Measurements from ENCODE around the gene PPP1R12C.

Gene PPP1R12C

DNA sequence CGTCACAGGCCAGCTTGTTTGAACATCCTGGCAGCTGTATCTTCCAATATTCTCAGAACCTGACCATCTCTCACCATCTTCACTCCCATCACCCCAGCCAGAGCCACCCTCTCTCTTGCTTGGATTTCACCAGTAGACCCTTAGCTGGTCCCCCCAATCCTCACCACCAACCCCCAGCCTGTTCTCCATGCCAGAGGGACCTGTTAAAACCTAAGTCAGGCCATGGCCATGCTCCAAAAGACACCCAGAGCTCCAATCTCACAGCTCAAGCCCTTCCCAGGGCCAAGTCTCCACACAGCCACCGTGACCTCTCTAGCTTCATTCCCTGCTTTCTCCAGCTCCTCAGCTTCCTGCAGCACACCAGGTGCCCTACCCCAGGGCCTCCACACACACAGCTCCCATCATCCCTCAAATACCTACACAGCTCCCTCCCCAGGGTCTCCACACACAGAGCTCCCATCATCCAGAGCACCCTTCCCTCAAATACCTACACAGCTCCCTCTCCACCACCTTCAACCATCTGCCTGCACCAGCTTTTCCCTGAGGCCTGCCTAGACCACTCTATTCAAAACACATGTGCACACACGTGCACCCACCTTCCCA is 28.0 kb downstream of the PPP1R12C start:
- DNase-seq (ENCODE audit: low spot score) = no peak

DNA sequence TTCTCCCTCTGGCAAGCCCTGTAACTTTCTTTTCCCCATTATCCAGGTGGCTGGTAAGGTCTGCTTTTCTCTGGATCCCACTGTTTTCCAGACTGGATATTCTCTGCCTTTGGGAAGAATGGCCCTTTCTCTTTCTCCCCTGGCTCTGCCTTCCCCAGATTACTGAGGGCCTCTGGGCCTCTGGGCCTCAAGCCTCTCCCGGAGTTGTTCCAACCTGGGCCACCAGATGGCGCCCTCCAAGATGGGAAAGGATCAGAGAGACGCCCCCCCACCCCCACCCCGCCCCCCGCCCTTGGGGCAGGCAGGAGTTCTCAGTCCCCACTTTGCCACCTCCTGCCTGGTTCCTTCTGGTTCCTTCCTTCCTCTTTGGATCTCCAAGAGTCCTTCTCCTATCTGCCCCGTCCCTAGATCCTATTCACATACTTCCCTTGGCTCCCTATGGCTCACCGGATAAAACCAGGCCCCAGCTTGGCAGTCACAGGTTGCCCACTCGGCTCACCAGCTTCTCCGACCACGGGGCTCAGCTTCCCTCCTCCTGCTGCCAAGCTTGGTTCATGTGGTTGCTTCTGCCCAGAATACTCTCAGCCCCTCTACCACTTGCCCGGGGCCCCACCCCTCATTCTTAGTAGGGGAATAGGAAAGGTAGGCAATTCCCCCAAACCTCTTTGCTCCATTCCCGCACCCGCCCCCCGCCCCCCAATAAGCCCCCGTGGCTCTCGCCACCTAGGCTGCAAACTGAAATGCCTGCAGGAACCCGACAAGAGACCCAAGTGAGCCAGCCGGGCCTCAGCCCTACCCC is 28.7 kb downstream of the PPP1R12C start:
- peak; percentile 62 for DNase-seq (ENCODE audit: low spot score)

DNA sequence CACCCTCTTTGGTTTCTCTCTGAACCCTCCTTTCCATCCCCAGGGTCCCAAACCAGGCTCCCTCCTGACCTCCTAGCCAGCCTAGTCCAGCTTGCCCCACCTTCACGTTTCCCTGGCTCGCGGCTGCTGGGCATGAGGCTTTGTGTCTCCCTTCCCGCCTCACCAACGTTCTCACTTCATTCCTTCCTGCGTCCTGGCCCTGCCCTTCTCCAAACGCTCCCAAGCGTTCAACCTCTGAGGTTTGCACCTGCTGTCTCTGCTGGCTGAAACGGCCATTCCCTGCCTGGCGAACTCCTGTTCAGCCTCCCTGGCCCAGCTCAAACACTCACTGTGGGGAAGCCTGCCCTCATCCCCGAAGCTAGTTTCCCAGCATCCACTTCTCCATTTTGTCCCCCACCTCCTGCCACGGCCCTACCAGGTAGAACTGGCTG is 29.4 kb downstream of the PPP1R12C start:
- DNase-seq (ENCODE audit: low spot score) = no peak

DNA sequence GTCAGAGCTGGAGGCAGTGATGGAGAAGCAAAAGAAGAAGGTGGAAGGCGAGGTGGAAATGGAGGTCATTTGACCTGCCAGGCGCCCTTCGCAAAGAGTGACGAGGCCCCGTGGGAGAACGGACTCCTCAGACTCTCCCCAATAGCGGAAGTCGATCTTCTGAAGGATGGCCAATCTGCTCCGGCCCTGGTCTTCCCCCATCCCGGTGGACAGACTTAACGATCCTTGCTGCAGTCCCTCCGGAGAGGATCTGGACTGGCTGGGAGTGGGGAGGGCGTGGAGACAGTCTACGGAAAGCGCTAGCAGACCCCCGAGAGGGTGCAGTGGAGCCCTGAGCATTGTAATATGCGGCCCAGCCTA is 29.9 kb downstream of the PPP1R12C start:
- DNase-seq (ENCODE audit: low spot score) = peak; percentile 32

DNA sequence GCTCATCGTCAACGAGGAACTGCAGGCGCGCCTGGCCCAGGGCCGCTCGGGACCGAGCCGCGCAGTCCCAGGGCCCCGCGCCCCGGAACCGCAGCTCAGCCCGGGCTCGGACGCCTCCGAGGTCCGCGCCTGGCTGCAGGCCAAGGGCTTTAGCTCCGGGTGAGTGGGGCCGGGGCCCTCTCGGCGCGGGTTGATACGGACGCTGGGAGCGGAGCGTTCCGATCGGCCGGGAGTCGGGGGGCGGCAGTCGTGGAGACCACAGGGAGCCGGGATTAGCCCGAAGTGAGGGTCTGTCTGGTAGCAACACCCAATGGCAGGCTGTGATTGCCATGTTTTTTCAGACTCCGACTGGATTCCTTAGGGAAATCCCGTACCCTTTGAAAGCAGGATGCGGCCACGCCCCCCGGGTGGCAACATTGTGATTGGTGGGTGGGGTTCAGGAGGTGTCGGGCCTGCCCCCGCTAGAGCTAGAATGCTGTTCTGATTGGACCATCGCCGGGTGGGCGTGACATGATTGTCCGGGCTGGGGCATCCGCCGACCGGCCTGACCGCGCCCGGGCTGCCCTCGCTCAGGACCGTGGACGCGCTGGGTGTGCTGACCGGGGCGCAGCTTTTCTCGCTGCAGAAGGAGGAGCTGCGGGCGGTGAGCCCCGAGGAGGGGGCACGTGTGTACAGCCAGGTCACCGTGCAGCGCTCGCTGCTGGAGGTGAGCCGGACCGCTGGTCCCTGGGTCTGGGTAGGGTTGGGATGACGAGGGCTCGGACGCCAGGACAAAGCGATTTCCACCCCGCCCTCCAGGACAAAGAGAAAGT is 30.5 kb downstream of the PPP1R12C start:
- peak; percentile 96 for DNase-seq (ENCODE audit: low spot score)

GRCh38 chr19:55085923-55086715 is 31.3 kb downstream of the PPP1R12C start:
- no peak for DNase-seq (ENCODE audit: low spot score)

DNA sequence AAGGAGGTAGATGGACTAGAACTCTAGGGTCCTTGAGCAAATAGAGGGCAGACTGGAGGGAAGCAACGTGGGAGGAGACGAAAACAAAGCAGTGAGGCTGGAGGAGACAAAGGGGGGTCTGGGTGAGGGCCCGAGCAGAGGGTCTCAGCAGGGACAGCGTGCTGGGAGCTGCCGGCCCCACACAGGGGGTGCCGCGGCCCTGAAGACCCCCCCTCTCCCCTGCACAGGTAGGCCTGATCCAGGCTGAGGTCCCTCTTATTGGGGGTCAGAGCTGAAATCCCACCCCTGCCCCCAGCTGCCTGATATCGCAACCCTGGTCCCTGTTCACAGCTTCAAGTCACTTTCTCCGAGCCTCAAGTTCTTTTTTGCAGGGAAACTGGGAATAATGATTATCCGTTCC is 33.0 kb downstream of the PPP1R12C start:
- no peak for DNase-seq (ENCODE audit: low spot score)

- no peak for DNase-seq (ENCODE audit: low spot score)
These were observed 34.2 kb downstream of the PPP1R12C start for GRCh38 chr19:55083004-55083850.

- DNase-seq (ENCODE audit: low spot score) = no peak
These were observed 35.2 kb downstream of the PPP1R12C start for GRCh38 chr19:55082020-55082851.

DNA sequence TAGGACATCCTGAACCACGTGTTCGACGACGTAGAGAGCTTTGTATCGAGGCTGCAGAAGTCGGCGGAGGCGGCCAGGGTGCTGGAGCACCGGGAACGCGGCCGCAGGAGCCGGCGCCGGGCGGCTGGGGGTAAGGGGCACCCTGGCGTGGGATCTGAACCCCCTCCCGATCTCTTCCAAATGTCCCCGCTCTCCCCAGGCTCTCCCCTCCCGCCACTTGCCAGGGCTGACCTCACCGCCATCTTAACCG is 35.7 kb downstream of the PPP1R12C start:
- no peak for DNase-seq (ENCODE audit: low spot score)

- no peak for DNase-seq (ENCODE audit: low spot score)
These were observed 36.3 kb downstream of the PPP1R12C start for GRCh38 chr19:55080968-55081769.

DNA sequence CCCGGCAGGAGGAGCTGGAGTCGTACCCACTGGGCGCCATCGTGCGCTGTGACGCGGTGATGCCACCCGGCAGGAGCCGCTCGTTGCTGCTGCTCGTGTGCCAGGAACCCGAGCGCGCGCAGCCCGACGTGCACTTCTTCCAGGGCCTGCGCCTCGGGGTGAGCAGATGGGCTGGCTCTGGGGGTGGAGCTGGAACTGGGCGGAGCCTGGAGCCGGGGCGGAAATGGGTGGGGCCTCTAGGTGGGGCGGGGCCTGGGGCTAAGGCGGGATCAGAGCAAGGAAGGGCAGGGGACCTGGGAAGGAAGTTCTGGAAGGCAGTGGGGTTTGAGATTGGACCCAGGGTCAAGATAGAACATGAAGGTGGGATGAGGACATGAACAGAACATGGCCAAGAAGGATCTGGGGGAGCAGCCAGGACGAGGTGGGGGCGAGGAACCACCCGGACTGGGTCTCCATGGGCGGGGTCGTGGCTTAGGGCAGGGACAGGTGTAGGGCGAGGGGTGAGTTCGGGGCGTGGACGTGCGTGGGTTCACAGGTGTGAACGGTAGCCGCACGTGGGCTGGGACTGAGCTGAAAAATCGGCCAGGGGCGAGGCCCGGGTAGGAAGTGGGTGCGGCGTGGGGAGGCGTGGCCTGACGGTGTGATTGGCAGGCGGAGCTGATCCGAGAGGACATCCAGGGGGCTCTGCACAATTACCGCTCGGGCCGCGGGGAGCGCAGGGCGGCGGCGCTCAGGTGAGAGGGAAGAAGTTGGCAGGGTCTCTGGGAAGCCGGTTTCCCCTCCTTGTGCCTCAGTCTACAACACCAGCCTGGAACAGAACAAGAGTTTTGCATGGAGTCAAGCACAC is 37.1 kb downstream of the PPP1R12C start:
- no peak for DNase-seq (ENCODE audit: low spot score)

GRCh38 chr19:55079400-55080038 is 37.9 kb downstream of the PPP1R12C start:
- no peak for DNase-seq (ENCODE audit: low spot score)

- DNase-seq (ENCODE audit: low spot score) = no peak
These were observed 38.4 kb downstream of the PPP1R12C start for GRCh38 chr19:55078996-55079395.

DNA sequence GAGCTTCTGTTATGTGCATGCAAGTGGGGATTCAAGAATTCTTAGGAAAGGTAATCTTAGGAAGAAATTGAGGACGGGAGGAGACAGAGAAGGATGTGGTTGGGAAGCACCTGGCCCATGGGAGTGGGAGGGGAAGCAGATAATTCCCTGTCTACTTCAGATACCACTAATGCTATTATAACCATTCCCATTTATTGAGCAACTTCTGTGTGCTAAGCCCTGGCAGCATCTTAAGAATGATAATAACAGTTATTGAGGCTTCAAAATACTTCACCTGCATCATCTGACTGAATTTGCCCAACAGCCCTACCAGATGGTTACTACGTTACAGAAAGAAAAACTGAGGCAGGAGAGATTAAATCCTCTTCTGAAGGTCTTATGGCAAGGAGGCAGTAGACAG is 40.3 kb downstream of the PPP1R12C start:
- DNase-seq (ENCODE audit: low spot score) = no peak

DNA sequence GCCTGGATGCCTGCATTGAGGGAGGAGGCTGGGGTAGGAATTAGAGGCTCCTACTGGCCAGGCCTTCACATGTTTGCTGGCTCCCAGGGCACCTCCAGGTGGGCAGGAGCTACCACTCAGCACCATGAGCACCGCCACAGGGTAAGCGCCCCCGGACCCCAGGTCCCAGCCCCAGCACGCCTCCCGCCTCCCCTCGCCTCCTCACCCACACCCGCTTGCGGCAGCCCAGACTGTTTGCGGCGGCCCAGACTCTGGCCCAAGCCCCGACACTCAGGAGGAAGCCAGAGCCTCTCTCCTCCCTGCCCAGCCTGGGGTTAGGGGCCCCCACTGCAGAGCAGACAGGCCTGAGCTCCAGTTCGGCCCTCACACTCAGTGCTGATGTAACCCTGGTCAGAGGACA is 41.1 kb downstream of the PPP1R12C start:
- DNase-seq (ENCODE audit: low spot score) = no peak

DNA sequence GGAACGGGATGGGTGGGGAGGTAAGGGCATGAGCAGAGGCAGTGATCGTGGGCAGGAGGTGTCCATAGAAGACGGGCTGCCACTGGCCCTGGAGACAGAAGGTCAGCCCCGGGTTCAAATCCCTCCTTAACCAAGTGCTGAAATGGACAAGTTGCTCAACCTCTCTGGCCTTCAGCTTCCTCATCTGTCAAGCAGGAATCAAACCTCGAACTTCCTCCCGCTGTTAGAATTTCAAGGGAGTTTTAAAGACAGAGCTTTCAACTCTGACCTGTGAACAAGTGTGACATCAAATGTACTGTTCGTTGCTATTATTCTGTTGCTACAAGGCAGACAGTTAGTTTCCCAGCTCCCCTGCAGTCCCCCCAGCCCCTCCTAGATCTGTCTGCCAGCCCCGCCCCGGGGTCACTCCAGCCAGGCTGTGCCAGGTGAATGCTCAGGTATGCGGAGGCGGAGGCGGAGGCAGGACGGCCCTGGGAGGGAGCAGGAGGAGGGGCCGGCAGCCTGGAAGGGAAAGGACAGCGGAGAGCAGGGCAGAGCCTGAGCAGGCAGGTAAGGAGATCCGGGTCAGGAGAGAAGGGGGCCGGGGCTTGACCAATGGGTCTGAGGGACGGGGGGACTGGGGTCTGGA is 42.0 kb downstream of the PPP1R12C start, which contains the start of gene EPS8L1:
TSS of gene EPS8L1 (plus strand) at position 499 of the 628 bp plus-strand sequence. CDS start 576 bp downstream, outside the sequence.
- no peak for DNase-seq (ENCODE audit: low spot score)

DNA sequence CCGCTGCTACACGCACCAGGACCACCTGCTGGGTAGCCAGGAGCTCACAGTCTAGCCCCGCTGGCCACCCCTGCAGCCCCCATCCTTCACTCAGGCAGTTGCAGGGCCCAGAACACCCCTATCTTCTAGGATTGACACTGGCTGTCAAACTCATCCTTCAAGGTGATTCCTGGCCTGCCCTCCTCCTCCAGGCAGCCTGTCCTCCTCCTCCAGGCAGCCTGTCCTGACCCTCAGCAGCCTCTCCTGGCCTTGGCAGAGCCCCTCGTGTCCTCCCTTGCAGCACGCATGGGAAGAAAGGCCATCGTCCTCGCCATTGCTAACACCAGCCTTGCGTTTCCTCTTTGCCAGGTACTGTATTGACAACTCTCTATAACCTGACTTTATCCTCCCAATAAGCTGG is 45.5 kb downstream of the PPP1R12C start:
- no peak for DNase-seq (ENCODE audit: low spot score)

All from kidney capillary endothelial cell (primary cell).